ENCODE measurements around the gene NKX2-3. TPM values are rescaled to one million over a fixed set of nuclear protein-coding genes. Genes with fewer than 3 reads are reported as not detected.

Gene NKX2-3
- total and polyA plus RNA-seq, 2 of the 8 experiments (the other 6 are each of a cell fraction or from before 2014, with no cell fraction given): not detected

GRCh38 chr10:99537989-99538917, 5.5 kb downstream of the NKX2-3 start:
- H2AK5ac ChIP-seq (ENCODE audit: low read depth, low read length): no peak overlapping the region
- no peak overlapping the region for H4K91ac ChIP-seq (replicated peaks; ENCODE audit: insufficient read length, low read length)
- no peak overlapping the region for H3K18ac ChIP-seq (ENCODE audit: extremely low read depth, low read length)
- H4K20me1 ChIP-seq (replicated peaks in 1 of 2; ENCODE audit: control insufficient read depth in 1 of 2, insufficient read depth in 2 of 2, low read length in 2 of 2): peaks cover 38% of the 10 kb centered on the region in 2 experiments
- H3K9ac ChIP-seq (replicated peaks in 1 of 4; ENCODE audit: extremely low read depth in 1 of 4, low read depth in 3 of 4, low read length in 3 of 4): no peak overlapping the region
- no peaks in the 10 kb centered on the region for H3K9me3 ChIP-seq (ENCODE audit: insufficient read depth in 2 of 2, low read depth in 1 of 2, low read length in 1 of 2)
- no peak overlapping the region for H3K56ac ChIP-seq (replicated peaks; ENCODE audit: insufficient read length, low read depth, low read length)
- H2BK120ac ChIP-seq (replicated peaks; ENCODE audit: low read depth, low read length): no peak overlapping the region
- no peak overlapping the region; the same call in 1 of the 2 replicates for H4K8ac ChIP-seq (ENCODE audit: extremely low read depth, insufficient read depth, low read length)
- H3K14ac ChIP-seq (ENCODE audit: insufficient read length): no peak overlapping the region
- H3K4me1 ChIP-seq (replicated peaks in 1 of 4; ENCODE audit: control insufficient read depth in 3 of 4, insufficient read depth in 4 of 4, low read length in 3 of 4): peaks cover 2 to 32% (median 22%) of the 10 kb centered on the region in 4 experiments
- no peak overlapping the region for H4K5ac ChIP-seq (ENCODE audit: insufficient read length, low read depth, low read length)
- no peaks in the 10 kb centered on the region for H3K79me1 ChIP-seq (ENCODE audit: low read depth, low read length)
- H2BK15ac ChIP-seq (ENCODE audit: low read length): no peak overlapping the region; the same call in none of the 2 replicates
- no peaks in the 10 kb centered on the region for H3K79me2 ChIP-seq (ENCODE audit: control insufficient read depth in 1 of 2, insufficient read depth in 2 of 2, low read length in 2 of 2)
- peaks cover 0 to 10% (median 0%) of the 10 kb centered on the region in 4 experiments; a peak in 1 of 8 replicates for H3K36me3 ChIP-seq (ENCODE audit: control insufficient read depth in 2 of 4, insufficient read depth in 4 of 4, low read length in 3 of 4)
- 9% methylated on average over 10 of the region's 10 CpGs; no CpG with 5 or more reads in 1 of the 2 experiments for WGBS, 2 experiments (ENCODE audit: extremely low coverage in 1 of 2, insufficient coverage in 1 of 2, insufficient read length in 1 of 2, insufficient replicate concordance in 2 of 2, low coverage in 1 of 2, low lambda C conversion rate in 2 of 2, missing lambda C conversion rate in 1 of 2)
- FAIRE-seq: no peak
- peak overlapping the region in 2 of 4 experiments; percentile 15 to 51; a peak in 4 of 8 replicates for H3K4me3 ChIP-seq (ENCODE audit: extremely low read depth in 1 of 4, insufficient read depth in 2 of 4, low read depth in 3 of 4, low read length in 4 of 4)
- no peak overlapping the region for H3K23ac ChIP-seq (ENCODE audit: insufficient read length)
- no peak overlapping the region for H3K4ac ChIP-seq (replicated peaks; ENCODE audit: insufficient read length, low read depth, low read length)
- H2BK20ac ChIP-seq (ENCODE audit: low read length): no peak overlapping the region
- peak overlapping the region; percentile 68; the same call in 1 of the 2 replicates for H2BK12ac ChIP-seq (ENCODE audit: low read depth, low read length)
- H2AFZ ChIP-seq (ENCODE audit: low read length): no peak overlapping the region
- peaks cover 93 to 99% (median 98%) of the 10 kb centered on the region in 4 experiments for H3K27me3 ChIP-seq (replicated peaks in 1 of 4; ENCODE audit: control insufficient read depth in 3 of 4, extremely low read depth in 1 of 4, insufficient read depth in 3 of 4, low read length in 3 of 4)
- ChIA-PET CTCF (ENCODE audit: partially characterized antibody) (interaction anchor here (1.0 to 2.4 kb wide), 3 partner anchors 17 to 102 kb away, joined by 3 to 10 read pairs (median 4); no protein-coding TSS in a partner anchor), POLR2A (ENCODE audit: partially characterized antibody) (interaction anchor here (1.0 to 2.8 kb wide), 6 partner anchors 12 to 111 kb away, joined by 3 to 10 read pairs (median 4); no protein-coding TSS in a partner anchor)
- peak overlapping the region; percentile 79 to 81 for H3K4me2 ChIP-seq (ENCODE audit: insufficient read depth in 1 of 2, low read depth in 2 of 2, low read length in 2 of 2)
- H3K23me2 ChIP-seq (ENCODE audit: low read depth, low read length): peaks cover 5% of the 10 kb centered on the region; the same call in 1 of the 2 replicates
- H3K27ac ChIP-seq (ENCODE audit: low read depth, low read length): no peak overlapping the region
- 0 out of 2 replicates have a peak overlapping the region, but pooled peaks have one; percentile 3 for H2BK5ac ChIP-seq (ENCODE audit: low read depth, low read length)
- DNase-seq (ENCODE audit: low read depth in 1 of 2, low spot score in 2 of 2): no peak
- TF ChIP-seq TAF1 (IDR thresholded peaks at IDR 0.05; ENCODE audit: low read depth, low read length) (no peak), RAD21 (IDR thresholded peaks at IDR 0.05 in 1 of 2, conservative IDR thresholded peaks at IDR 0.05 in 1 of 2; ENCODE audit: low read depth in 2 of 2, low read length in 2 of 2) (no peak), CEBPB (IDR thresholded peaks at IDR 0.05; ENCODE audit: low read depth, low read length) (no peak)
